ENCODE data around the gene COA1. TPM values are rescaled to one million over a fixed set of nuclear protein-coding genes. Genes with fewer than 3 reads are reported as not detected.

The COA1 gene
- total and polyA plus RNA-seq, 9 of the 15 experiments (the other 6 are each of a cell fraction or from before 2014, with no cell fraction given), result 98.9 to 463 (median 181) TPM

- TF ChIP-seq ZBTB40 (IDR thresholded peaks at IDR 0.05), result 0 out of 2 replicates have a peak, but pooled peaks have one; percentile 61
- no peak for TF ChIP-seq ZBTB40 (CRISPR knock-in tag; IDR thresholded peaks at IDR 0.05)
- no peak for TF ChIP-seq SREBF2 (CRISPR knock-in tag; IDR thresholded peaks at IDR 0.05)
- TF ChIP-seq KLF6 (CRISPR knock-in tag; IDR thresholded peaks at IDR 0.05; ENCODE audit: borderline replicate concordance), result no peak
- TF ChIP-seq CHAMP1 (IDR thresholded peaks at IDR 0.05), result peak; percentile 19; the same call in 1 of the 2 replicates
- TF ChIP-seq TFE3 (CRISPR knock-in tag; IDR thresholded peaks at IDR 0.05), result no peak
- no peak for TF ChIP-seq ZNF780A (CRISPR knock-in tag; IDR thresholded peaks at IDR 0.05)
- TF ChIP-seq ZNF778 (CRISPR knock-in tag; IDR thresholded peaks at IDR 0.05), result no peak
- TF ChIP-seq GABPB2 (CRISPR knock-in tag; conservative IDR thresholded peaks at IDR 0.05), result no peak
- no peak for TF ChIP-seq ARID3B (CRISPR knock-in tag; IDR thresholded peaks at IDR 0.05; ENCODE audit: borderline replicate concordance)
Observed at GRCh38 chr7:43721193-43721806, 8.0 kb downstream of the COA1 start (continued).
